ENCODE results near the gene PFKL. TPM values are rescaled to one million over a fixed set of nuclear protein-coding genes. Genes with fewer than 3 reads are reported as not detected.

The PFKL gene
- total RNA-seq, 4 donors from 2014 or later, result 92.8 to 121 (median 117) TPM

DNA sequence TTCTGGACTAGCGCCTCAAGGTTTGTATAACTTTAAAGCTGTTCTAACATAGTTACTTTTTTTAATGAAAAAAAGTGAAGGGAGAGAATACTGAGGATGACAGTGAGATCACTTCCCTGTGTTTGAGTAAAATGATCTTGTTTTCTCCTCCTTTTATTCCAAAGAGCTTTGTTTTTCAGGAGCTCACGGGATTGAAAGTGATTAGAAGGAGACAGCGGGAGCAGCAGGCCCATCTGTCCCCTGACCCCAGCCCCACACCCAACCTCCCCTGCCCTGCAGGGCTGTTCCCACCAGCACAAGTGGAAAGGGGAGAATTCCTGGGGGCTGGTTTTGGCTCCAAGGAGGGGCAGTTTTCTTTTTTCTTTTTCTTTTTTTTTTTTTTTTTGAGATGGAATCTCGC lies 36.1 kb upstream of the PFKL start:
- Histone ChIP-seq H3K4me3 (no peak overlapping the region), H3K27me3 (no peaks in the 10 kb centered on the region), H3K36me3 (no peaks in the 10 kb centered on the region), H3K27ac (no peak overlapping the region), H3K9me3 (no peaks in the 10 kb centered on the region), H3K4me1 (peaks cover 3% of the 10 kb centered on the region)
- TF ChIP-seq, protein P1, sequence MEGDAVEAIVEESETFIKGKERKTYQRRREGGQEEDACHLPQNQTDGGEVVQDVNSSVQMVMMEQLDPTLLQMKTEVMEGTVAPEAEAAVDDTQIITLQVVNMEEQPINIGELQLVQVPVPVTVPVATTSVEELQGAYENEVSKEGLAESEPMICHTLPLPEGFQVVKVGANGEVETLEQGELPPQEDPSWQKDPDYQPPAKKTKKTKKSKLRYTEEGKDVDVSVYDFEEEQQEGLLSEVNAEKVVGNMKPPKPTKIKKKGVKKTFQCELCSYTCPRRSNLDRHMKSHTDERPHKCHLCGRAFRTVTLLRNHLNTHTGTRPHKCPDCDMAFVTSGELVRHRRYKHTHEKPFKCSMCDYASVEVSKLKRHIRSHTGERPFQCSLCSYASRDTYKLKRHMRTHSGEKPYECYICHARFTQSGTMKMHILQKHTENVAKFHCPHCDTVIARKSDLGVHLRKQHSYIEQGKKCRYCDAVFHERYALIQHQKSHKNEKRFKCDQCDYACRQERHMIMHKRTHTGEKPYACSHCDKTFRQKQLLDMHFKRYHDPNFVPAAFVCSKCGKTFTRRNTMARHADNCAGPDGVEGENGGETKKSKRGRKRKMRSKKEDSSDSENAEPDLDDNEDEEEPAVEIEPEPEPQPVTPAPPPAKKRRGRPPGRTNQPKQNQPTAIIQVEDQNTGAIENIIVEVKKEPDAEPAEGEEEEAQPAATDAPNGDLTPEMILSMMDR (IDR thresholded peaks at IDR 0.05), result no peak
- TF ChIP-seq POLR2AphosphoS5 (IDR thresholded peaks at IDR 0.05), result no peak
- WGBS, result 69% methylated on average over 4 of the region's 4 CpGs
- no peak for DNase-seq (ENCODE audit: low spot score in 2 of 2)

GRCh38 chr21:44265734-44266270 lies 34.1 kb upstream of the PFKL start:
- no peak for DNase-seq (ENCODE audit: low spot score in 2 of 2)
- 96% methylated on average over 13 of the region's 17 CpGs for WGBS
- no peaks in the 10 kb centered on the region for H3K27me3 ChIP-seq

GRCh38 chr21:44267655-44268142 lies 32.2 kb upstream of the PFKL start:
- Histone ChIP-seq H3K36me3 (no peaks in the 10 kb centered on the region), H3K9me3 (no peaks in the 10 kb centered on the region), H3K27me3 (no peaks in the 10 kb centered on the region), H3K4me1 (peaks cover 3% of the 10 kb centered on the region), H3K27ac (no peak overlapping the region), H3K4me3 (no peak overlapping the region)
- no peak for TF ChIP-seq POLR2A (IDR thresholded peaks at IDR 0.05)
- TF ChIP-seq EP300 (IDR thresholded peaks at IDR 0.05), result no peak
- no peak for TF ChIP-seq POLR2AphosphoS5 (IDR thresholded peaks at IDR 0.05)
- TF ChIP-seq, protein P1 (IDR thresholded peaks at IDR 0.05), result no peak
- 77% methylated on average over 14 of the region's 19 CpGs for WGBS
- DNase-seq (ENCODE audit: low spot score in 2 of 2), result no peak

More at GRCh38 chr21:44265734-44266270, 34.1 kb upstream of the PFKL start:
- no peaks in the 10 kb centered on the region for H3K36me3 ChIP-seq
- no peak overlapping the region for H3K27ac ChIP-seq
- TF ChIP-seq POLR2AphosphoS5 (IDR thresholded peaks at IDR 0.05), result no peak
- TF ChIP-seq EP300 (IDR thresholded peaks at IDR 0.05), result no peak
- TF ChIP-seq, protein P1 (IDR thresholded peaks at IDR 0.05), result no peak
- no peak for TF ChIP-seq POLR2A (IDR thresholded peaks at IDR 0.05)
- peaks cover 3% of the 10 kb centered on the region for H3K4me1 ChIP-seq
- no peak overlapping the region for H3K4me3 ChIP-seq
- no peaks in the 10 kb centered on the region for H3K9me3 ChIP-seq

DNA sequence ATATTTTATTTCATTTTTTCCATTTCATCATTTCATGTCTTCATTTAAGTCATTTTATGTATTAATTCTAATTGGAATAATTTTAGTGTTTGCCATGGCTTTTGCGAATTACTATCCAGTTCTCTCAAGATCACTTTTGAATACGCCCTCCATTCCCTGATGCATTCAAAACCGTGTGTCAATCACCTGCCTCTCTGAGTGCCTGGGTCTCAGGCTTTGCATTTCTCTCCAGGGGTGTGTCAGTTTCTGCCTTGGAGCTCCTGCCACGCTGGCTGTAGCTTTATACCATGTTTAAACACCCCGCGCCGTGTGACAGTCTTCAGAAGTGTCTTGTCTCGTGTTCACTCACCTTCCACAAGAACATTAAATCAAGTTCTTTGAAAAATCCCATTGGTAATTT lies 30.8 kb upstream of the PFKL start:
- H3K36me3 ChIP-seq, result no peaks in the 10 kb centered on the region
- H3K4me3 ChIP-seq, result no peak overlapping the region
- peaks cover 3% of the 10 kb centered on the region for H3K27me3 ChIP-seq
- TF ChIP-seq POLR2A (IDR thresholded peaks at IDR 0.05) (no peak), POLR2AphosphoS5 (IDR thresholded peaks at IDR 0.05) (no peak), EP300 (IDR thresholded peaks at IDR 0.05) (no peak)
- TF ChIP-seq, protein P1 (IDR thresholded peaks at IDR 0.05), result no peak
- H3K9me3 ChIP-seq, result no peaks in the 10 kb centered on the region
- no peak overlapping the region for H3K27ac ChIP-seq
- H3K4me1 ChIP-seq, result no peaks in the 10 kb centered on the region
- no peak for DNase-seq (ENCODE audit: low spot score in 2 of 2)
- 71% methylated on average over 8 of the region's 8 CpGs for WGBS

DNA sequence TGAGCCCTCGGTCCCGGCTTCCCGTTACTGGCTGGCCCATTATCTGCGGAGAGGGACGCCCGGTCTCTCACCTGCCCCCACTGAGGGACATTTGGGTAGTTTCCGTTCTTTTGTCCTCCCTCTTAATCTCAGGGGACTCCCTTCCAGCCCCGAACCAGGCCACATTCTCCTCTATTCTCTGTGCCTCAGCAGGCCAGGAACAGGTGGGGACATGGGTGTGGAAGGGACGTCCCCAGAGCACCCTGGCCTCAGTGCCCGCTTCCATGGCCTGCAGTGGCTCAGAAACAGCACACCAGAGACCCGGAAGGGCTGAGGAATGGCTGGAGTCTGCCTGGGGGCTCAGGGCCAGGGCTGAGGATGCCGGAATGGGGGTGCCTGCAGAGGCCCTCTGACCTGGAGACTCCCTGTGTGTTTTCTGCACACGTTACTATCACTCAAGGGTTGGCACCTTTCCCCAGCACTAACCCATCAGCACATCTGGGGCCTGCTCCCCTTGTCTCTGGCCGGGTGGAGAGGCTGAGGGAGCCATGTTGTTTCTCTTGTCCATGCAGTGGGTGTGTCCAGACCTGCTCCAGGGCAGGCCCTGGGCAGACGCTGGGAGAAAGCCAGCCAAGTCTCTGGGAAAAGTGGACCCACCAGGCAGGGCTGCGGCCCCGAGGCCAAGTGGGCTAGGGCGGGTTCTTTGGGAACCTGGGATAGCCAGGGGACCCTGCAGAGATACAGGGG lies 28.1 kb upstream of the PFKL start:
- no peak for DNase-seq (ENCODE audit: low spot score in 2 of 2)
- H3K36me3 ChIP-seq, result no peaks in the 10 kb centered on the region
- H3K27ac ChIP-seq, result no peak overlapping the region
- no peaks in the 10 kb centered on the region for H3K4me1 ChIP-seq
- peaks cover 3% of the 10 kb centered on the region for H3K27me3 ChIP-seq
- 89% methylated on average over 9 of the region's 18 CpGs for WGBS
- H3K4me3 ChIP-seq, result no peak overlapping the region
- H3K9me3 ChIP-seq, result no peaks in the 10 kb centered on the region
- TF ChIP-seq, protein P1 (IDR thresholded peaks at IDR 0.05), result no peak
- no peak for TF ChIP-seq EP300 (IDR thresholded peaks at IDR 0.05)
- no peak for TF ChIP-seq POLR2A (IDR thresholded peaks at IDR 0.05)
- no peak for TF ChIP-seq POLR2AphosphoS5 (IDR thresholded peaks at IDR 0.05)
